Body of pancreas (tissue), 4 donors: ENCODE data around the gene HSPA4L. TPM values are rescaled to one million over a fixed set of nuclear protein-coding genes. Genes with fewer than 3 reads are reported as not detected.

ENCODE experiments used
- ATAC-seq: fragments of 150-250 bp; one replicate; pipeline ENCODE4 v1.9.1; 2016
- DNase-seq, 4 donors: peaks; one replicate each; pipeline ENCODE4 v3.0.0-alpha.2; 2019
- H3K27ac ChIP-seq, 4 donors: fragments of 200-600 bp; sonication (generic); 1 replicate in 3 of 4; 2 replicates in 1 of 4; pipeline versions ENCODE4 v1.5.1 to v1.6.1; 2016 to 2019; ENCODE audit warnings: mild to moderate bottlenecking in 1 of 4, mixed read lengths in 1 of 4, moderate library complexity in 1 of 4
- H3K27me3 ChIP-seq, 2 donors: fragments of 200-600 bp; sonication (generic); one replicate each; pipeline ENCODE4 v1.6.0; 2016; ENCODE audit warnings: mild to moderate bottlenecking in 1 of 2
- H3K36me3 ChIP-seq, 2 donors: fragments of 200-600 bp; sonication (generic); replicated peaks in 1 of 2; 2 replicates each; pipeline ENCODE4 v1.5.1; 2016; ENCODE audit warnings: low read depth in 2 of 2; ENCODE audit not compliant: insufficient read depth in 1 of 2
- H3K4me1 ChIP-seq: fragments of 200-600 bp; sonication (generic); one replicate; pipeline ENCODE4 v1.6.0; 2016
- H3K4me3 ChIP-seq, 2 donors: fragments of 200-600 bp; sonication (generic); 1 replicate in 1 of 2; 2 replicates in 1 of 2; pipeline ENCODE4 v1.5.1; 2016 to 2019
- H3K9me3 ChIP-seq, 3 donors: fragments of 200-600 bp; sonication (generic); 1 replicate in 2 of 3; 2 replicates in 1 of 3; pipeline ENCODE4 v1.5.1; 2016
- POLR2A ChIP-seq, 3 donors: fragments of 450-650 bp; IDR thresholded peaks; one replicate each; pipeline ENCODE4 v1.6.1; 2016; ENCODE audit warnings: antibody characterized with exemption in 3 of 3, mild to moderate bottlenecking in 2 of 3
- WGBS, 2 donors: methylation state at CpG; one replicate each; pipeline ENCODE4 v1.1.5; 2017; 5-methylcytosine and 5-hydroxymethylcytosine counted together
- intact Hi-C: fragments of 100-400 bp; cut with DNase I; formaldehyde crosslinking; loops from one replicate; pipeline ENCODE4 v1.15.1; 2023
- total RNA-seq, 2 donors: library from RNA; depleted of rRNA; stranded (reverse); fragments of >200 nt; gene quantifications; one replicate each; pipeline ENCODE4 v1.1.0, GENCODE V29; 2016
- TF ChIP-seq, protein P1 (sequence below), 7 experiments: fragments of 450-650 bp in 4 of 7; fragments of 200-600 bp in 3 of 7; sonication (generic) in 3 of 7; IDR thresholded peaks; one replicate each; pipeline ENCODE4 v1.5.1; 2016 to 2019; ENCODE audit warnings: antibody characterized with exemption in 7 of 7

The HSPA4L gene
- 1 to 10 TPM; 3.6 to 9.6 TPM for total RNA-seq

DNA sequence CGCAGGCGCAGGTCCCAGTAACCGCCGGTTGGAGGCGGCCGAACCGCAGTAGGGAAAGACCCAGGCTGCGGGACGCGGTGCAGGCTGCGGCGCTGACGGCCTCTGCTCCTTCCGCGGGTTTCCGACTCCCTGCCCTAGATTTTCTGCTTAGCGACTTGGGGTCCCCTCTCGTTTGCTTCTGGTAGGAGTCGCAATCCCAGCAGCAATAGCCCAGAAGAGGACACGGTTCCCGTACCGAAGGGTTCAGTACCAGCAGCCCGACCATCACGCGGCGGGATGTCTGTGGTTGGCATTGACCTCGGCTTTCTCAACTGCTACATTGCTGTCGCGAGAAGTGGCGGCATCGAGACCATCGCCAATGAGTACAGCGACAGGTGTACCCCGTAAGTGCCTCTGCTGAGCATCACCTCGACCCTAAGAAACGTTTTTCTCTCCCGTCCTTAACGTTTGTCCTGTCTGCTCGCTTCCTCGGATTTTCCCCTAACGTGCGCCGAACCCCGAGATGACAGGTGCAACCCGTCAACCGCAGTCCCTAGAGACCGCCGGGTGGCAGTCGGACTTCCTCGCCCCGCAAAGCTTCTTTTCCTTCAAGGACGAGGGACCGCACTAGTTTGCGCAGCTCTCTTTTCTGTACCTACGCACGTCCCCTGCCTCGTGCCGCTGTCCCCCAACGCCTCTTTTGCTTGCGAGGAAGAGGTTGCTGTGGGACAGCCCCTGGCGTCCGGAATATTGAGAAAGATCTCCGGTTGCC lies at the start of gene HSPA4L:
Gene HSPA4L (plus strand): TSS at position 48 of the 751 bp plus-strand sequence. CDS start 229 bp downstream, at position 277.
- intact Hi-C loops, result no loop called here
- H3K9me3 ChIP-seq, result no peaks in the 10 kb centered on the region
- peak in 3 of 4 donors; percentile 48 to 62 (median 60) for DNase-seq
- H3K36me3 ChIP-seq, result no peaks in the 10 kb centered on the region
- no peaks in the 10 kb centered on the region for H3K27me3 ChIP-seq
- peak; percentile 39 for ATAC-seq
- 0% methylated on average over 36 to 63 of the region's 63 CpGs for WGBS, 2 donors
- peak within 1 kb of the TSS; percentile 27 to 63 for H3K4me3 ChIP-seq
- peak; percentile 90 to 96 (median 95) for TF ChIP-seq POLR2A (IDR thresholded peaks at IDR 0.05)
- TF ChIP-seq, protein P1, sequence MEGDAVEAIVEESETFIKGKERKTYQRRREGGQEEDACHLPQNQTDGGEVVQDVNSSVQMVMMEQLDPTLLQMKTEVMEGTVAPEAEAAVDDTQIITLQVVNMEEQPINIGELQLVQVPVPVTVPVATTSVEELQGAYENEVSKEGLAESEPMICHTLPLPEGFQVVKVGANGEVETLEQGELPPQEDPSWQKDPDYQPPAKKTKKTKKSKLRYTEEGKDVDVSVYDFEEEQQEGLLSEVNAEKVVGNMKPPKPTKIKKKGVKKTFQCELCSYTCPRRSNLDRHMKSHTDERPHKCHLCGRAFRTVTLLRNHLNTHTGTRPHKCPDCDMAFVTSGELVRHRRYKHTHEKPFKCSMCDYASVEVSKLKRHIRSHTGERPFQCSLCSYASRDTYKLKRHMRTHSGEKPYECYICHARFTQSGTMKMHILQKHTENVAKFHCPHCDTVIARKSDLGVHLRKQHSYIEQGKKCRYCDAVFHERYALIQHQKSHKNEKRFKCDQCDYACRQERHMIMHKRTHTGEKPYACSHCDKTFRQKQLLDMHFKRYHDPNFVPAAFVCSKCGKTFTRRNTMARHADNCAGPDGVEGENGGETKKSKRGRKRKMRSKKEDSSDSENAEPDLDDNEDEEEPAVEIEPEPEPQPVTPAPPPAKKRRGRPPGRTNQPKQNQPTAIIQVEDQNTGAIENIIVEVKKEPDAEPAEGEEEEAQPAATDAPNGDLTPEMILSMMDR (IDR thresholded peaks at IDR 0.05), result peak in 5 of 7 experiments; percentile 24 to 57 (median 35)
- peak within 1 kb of the TSS; percentile 17 to 92 (median 86) for H3K27ac ChIP-seq
- peaks cover 15% of the 10 kb centered on the region for H3K4me1 ChIP-seq

DNA sequence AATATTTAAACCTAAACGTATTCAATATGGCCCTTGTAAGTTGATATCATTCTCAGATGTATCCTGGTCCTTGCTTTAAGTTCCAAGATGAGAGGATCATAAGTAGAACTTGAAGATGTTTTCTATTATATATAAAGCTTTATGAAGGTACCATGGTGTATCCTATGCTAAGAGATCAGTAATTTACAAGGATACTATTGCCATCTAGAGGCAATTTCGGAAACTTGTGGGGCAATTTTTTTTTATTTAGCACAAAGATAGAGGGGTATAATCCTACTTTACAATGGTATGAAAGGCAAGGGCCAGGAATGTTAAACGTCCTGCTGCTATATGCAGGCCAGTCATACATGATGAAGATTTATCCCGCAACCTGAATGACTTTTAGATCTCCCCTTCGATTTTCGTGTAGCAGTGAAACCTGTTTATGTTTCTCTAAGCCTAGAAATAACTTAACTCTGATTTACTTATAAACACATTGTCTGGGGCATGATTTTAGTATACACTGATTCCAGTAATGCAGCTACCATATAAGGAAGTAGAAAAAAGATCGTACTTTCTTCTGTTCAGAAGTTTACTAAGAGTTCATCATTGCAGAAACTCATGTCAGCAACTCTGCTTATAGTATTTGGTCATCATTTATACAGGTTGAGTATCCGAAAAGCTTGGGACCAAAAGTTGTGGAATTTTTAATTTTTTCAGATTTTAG lies 49.3 kb upstream of the HSPA4L start:
- 6 to 10% methylated on average over 8 of the region's 8 CpGs for WGBS, 2 donors
- Histone ChIP-seq H3K9me3 (no peaks in the 10 kb centered on the region), H3K27me3 (no peaks in the 10 kb centered on the region), H3K4me1 (no peaks in the 10 kb centered on the region), H3K27ac (no peak overlapping the region), H3K4me3 (no peak overlapping the region), H3K36me3 (no peaks in the 10 kb centered on the region)
- ATAC-seq, result no peak
- no peak for DNase-seq
- intact Hi-C loops, result loop anchor here (5.0 kb wide), 1 partner anchor 125 kb away; no protein-coding TSS in a partner anchor
- TF ChIP-seq, protein P1 (IDR thresholded peaks at IDR 0.05), result peak; percentile 27 to 65 (median 62)
- no peak for TF ChIP-seq POLR2A (IDR thresholded peaks at IDR 0.05)

DNA sequence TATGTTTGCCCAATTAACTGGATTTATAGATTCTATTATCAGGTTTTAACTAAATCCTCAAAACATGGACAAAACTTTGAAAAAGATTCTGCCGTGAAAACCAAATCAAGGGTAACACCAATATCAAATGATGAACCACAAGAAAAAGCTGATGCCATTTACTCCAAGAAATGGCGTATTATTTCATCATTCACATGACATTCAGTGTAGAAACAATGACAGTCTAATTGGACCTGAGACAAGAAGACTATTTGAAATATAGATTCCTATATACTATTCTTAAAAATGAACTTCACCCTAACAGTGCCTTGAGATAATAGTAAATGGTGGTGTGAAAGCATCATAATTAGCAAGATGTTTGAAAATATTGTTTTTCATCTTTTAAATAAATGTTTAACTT lies 47.1 kb upstream of the HSPA4L start:
- H3K27ac ChIP-seq, result no peak overlapping the region
- TF ChIP-seq POLR2A (IDR thresholded peaks at IDR 0.05), result no peak
- TF ChIP-seq, protein P1 (IDR thresholded peaks at IDR 0.05), result no peak
- no peaks in the 10 kb centered on the region for H3K36me3 ChIP-seq
- DNase-seq (no peak), ATAC-seq (no peak)
- H3K9me3 ChIP-seq, result no peaks in the 10 kb centered on the region
- intact Hi-C loops, result loop anchor here (5.0 kb wide), 1 partner anchor 128 kb away; no protein-coding TSS in a partner anchor
- no peaks in the 10 kb centered on the region for H3K4me1 ChIP-seq
- 62 to 66% methylated on average over 2 of the region's 2 CpGs for WGBS, 2 donors
- H3K4me3 ChIP-seq, result no peak overlapping the region
- no peaks in the 10 kb centered on the region for H3K27me3 ChIP-seq

DNA sequence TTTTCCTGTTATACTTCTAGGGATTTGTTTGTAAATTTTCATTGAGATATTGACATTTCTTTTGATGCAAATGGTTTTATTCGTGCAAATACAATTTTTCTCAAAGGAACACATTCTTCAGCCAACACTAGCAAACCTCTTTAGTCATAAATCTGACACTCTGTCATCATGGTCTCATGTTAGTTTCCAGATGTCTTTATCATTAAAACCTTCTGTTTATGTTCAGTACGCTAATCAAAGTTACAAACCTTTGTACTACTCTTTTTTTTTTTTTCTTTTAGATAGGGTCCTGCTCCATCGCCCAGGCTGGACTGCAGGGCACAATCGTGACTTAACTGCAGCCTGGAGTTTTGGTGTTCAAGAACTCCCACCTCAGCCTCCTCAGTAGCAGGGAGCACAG lies 44.8 kb upstream of the HSPA4L start:
- TF ChIP-seq POLR2A (IDR thresholded peaks at IDR 0.05), result no peak
- TF ChIP-seq, protein P1 (IDR thresholded peaks at IDR 0.05), result no peak
- intact Hi-C loops, result no loop called here
- 26 to 39% methylated on average over 4 of the region's 4 CpGs for WGBS, 2 donors
- Histone ChIP-seq H3K4me3 (no peak overlapping the region), H3K9me3 (no peaks in the 10 kb centered on the region), H3K36me3 (no peaks in the 10 kb centered on the region), H3K4me1 (no peaks in the 10 kb centered on the region), H3K27me3 (no peaks in the 10 kb centered on the region), H3K27ac (no peak overlapping the region)
- ATAC-seq, result no peak
- no peak for DNase-seq
